Panc1 (cell line): ENCODE measurements around the gene RUNX1. TPM values are rescaled to one million over a fixed set of nuclear protein-coding genes. Genes with fewer than 3 reads are reported as not detected.

Source experiments
- ATAC-seq: fragments of 200-7000 bp; cut with Tn5 transposase; 2 replicates; pipeline ENCODE4 v1.9.1; 2020; ENCODE audit warnings: mild to moderate bottlenecking, moderate library complexity
- BruUV-seq: library from RNA; stranded (reverse); fragments of 400-500 nt; replicated peaks from 2 replicates; lab custom pipeline; 2021; lab: Mats Ljungman, UMichigan
- CTCF ChIA-PET: fragments of 300-600 bp; sonication (Branson Sonifier 250); formaldehyde crosslinking; loops from one replicate; lab custom pipeline; 2022; ENCODE audit warnings: antibody characterized with exemption; lab: Charles Lee
- POLR2A ChIA-PET: fragments of 300-600 bp; sonication (Branson Sonifier 250); formaldehyde crosslinking; loops from one replicate; lab custom pipeline; 2022; ENCODE audit warnings: antibody characterized with exemption; lab: Charles Lee
- DNase-seq: peaks from one replicate; pipeline ENCODE4 v3.0.0-alpha.2; 2010; ENCODE audit warnings: low read depth, low spot score
- H3K27ac ChIP-seq: 2 replicates; pipeline ENCODE4 v1.5.1; 2011; ENCODE audit warnings: mild to moderate bottlenecking, low read length, inconsistent platforms
- H3K27me3 ChIP-seq: fragments of 200-500 bp; sonication (Bioruptor generic); 2 replicates; pipeline ENCODE4 v1.6.0; 2014; ENCODE audit warnings: low read length, inconsistent platforms; ENCODE audit not compliant: control insufficient read depth, insufficient read depth
- H3K36me3 ChIP-seq: fragments of 200-500 bp; sonication (Bioruptor generic); 2 replicates; pipeline ENCODE4 v1.5.1; 2014; ENCODE audit warnings: inconsistent platforms, mild to moderate bottlenecking, low read length, moderate library complexity; ENCODE audit not compliant: control insufficient read depth, insufficient read depth
- H3K4me1 ChIP-seq: 2 replicates; pipeline ENCODE4 v1.5.1; 2011; ENCODE audit warnings: inconsistent platforms, mild to moderate bottlenecking, low read length, moderate library complexity; ENCODE audit not compliant: control insufficient read depth, insufficient read depth
- H3K4me3 ChIP-seq, 2 experiments: 2 replicates each; pipeline ENCODE4 v1.5.1; 2011 to 2012; ENCODE audit warnings: low read depth in 2 of 2, low read length in 2 of 2, mild to moderate bottlenecking in 2 of 2, inconsistent platforms in 1 of 2, moderate library complexity in 1 of 2
- H3K9me3 ChIP-seq: fragments of 200-500 bp; sonication (Bioruptor generic); 2 replicates; pipeline ENCODE4 v1.5.1; 2014; ENCODE audit warnings: low read depth, mild to moderate bottlenecking, inconsistent platforms, low read length, moderate library complexity; ENCODE audit not compliant: control insufficient read depth, insufficient read depth
- POLR2AphosphoS5 ChIP-seq: IDR thresholded peaks from 2 replicates; pipeline ENCODE4 v1.6.1; 2012; ENCODE audit warnings: mild to moderate bottlenecking, low read depth, low read length, moderate library complexity
- REST ChIP-seq, 2 experiments: IDR thresholded peaks; 2 replicates each; pipeline ENCODE4 v1.6.1; 2011 to 2012; ENCODE audit warnings: low read depth in 2 of 2, control low read depth in 1 of 2, low read length in 1 of 2, mild to moderate bottlenecking in 1 of 2, moderate library complexity in 1 of 2; ENCODE audit not compliant: insufficient read depth in 1 of 2
- SIN3A ChIP-seq: IDR thresholded peaks from 2 replicates; pipeline ENCODE4 v1.6.1; 2012; ENCODE audit warnings: low read depth, mild to moderate bottlenecking, low read length, moderate library complexity, borderline replicate concordance; ENCODE audit not compliant: insufficient read depth
- TCF7L2 ChIP-seq: IDR thresholded peaks from 2 replicates; pipeline ENCODE4 v1.6.1; 2011; ENCODE audit warnings: mild to moderate bottlenecking, low read depth, low read length, inconsistent platforms
- in situ Hi-C: cut with HindIII; loops from 2 replicates; pipeline ENCODE4 v1.10.0; 2016; ENCODE audit warnings: low sequenced_read_pairs, low pct_unique_long_range_greater_than_20kb
- intact Hi-C: fragments of 100-400 bp; cut with micrococcal nuclease; formaldehyde crosslinking; loops from one replicate; pipeline ENCODE4 v1.10.0; 2022; ENCODE audit not compliant: unreplicated experiment
- total RNA-seq: library from RNA; stranded (reverse); gene quantifications from one replicate; pipeline ENCODE4 v1.2.1, GENCODE V29; 2021; ENCODE audit not compliant: unreplicated experiment
- TF ChIP-seq, protein P1 (sequence below): fragments of 450-650 bp; IDR thresholded peaks from 2 replicates; pipeline ENCODE4 v1.5.1; 2017; ENCODE audit warnings: mild to moderate bottlenecking

The RUNX1 gene
- total RNA-seq, 1 experiment from 2014 or later = 22.4 TPM

GRCh38 chr21:34794686-34795085 is 254.4 kb downstream of the RUNX1 start:
- intact Hi-C loops = no loop called here
- ChIA-PET CTCF (no interaction called here), POLR2A (no interaction called here)

GRCh38 chr21:34793471-34793870 is 255.6 kb downstream of the RUNX1 start:
- no peak for DNase-seq
- Histone ChIP-seq H3K4me1 (no peaks in the 10 kb centered on the region), H3K4me3 (no peak overlapping the region), H3K27ac (no peak overlapping the region), H3K36me3 (no peaks in the 10 kb centered on the region; the same call in 1 of the 2 replicates), H3K9me3 (no peaks in the 10 kb centered on the region), H3K27me3 (no peaks in the 10 kb centered on the region)
- intact Hi-C loops = no loop called here
- ATAC-seq = no peak
- no TSS peak for BruUV-seq
- in situ Hi-C loops = no loop called here
- ChIA-PET POLR2A (no interaction called here), CTCF (no interaction called here)
- TF ChIP-seq, protein P1, sequence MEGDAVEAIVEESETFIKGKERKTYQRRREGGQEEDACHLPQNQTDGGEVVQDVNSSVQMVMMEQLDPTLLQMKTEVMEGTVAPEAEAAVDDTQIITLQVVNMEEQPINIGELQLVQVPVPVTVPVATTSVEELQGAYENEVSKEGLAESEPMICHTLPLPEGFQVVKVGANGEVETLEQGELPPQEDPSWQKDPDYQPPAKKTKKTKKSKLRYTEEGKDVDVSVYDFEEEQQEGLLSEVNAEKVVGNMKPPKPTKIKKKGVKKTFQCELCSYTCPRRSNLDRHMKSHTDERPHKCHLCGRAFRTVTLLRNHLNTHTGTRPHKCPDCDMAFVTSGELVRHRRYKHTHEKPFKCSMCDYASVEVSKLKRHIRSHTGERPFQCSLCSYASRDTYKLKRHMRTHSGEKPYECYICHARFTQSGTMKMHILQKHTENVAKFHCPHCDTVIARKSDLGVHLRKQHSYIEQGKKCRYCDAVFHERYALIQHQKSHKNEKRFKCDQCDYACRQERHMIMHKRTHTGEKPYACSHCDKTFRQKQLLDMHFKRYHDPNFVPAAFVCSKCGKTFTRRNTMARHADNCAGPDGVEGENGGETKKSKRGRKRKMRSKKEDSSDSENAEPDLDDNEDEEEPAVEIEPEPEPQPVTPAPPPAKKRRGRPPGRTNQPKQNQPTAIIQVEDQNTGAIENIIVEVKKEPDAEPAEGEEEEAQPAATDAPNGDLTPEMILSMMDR = no peak
- no peak for TF ChIP-seq REST (IDR thresholded peaks at IDR 0.05; ENCODE audit: insufficient read depth in 1 of 2, low read depth in 2 of 2, low read length in 1 of 2)
- no peak for TF ChIP-seq POLR2AphosphoS5

More at GRCh38 chr21:34794686-34795085, 254.4 kb downstream of the RUNX1 start:
- in situ Hi-C loops = no loop called here
- no peak for TF ChIP-seq SIN3A
- TF ChIP-seq POLR2AphosphoS5 = no peak
- TF ChIP-seq, protein P1 = no peak
- no peak for TF ChIP-seq TCF7L2
- no peak for TF ChIP-seq REST (IDR thresholded peaks at IDR 0.05; ENCODE audit: insufficient read depth in 1 of 2, low read depth in 2 of 2, low read length in 1 of 2)
- no TSS peak for BruUV-seq
- no peak overlapping the region for H3K4me3 ChIP-seq
- H3K27me3 ChIP-seq = no peaks in the 10 kb centered on the region
- no peaks in the 10 kb centered on the region; the same call in 1 of the 2 replicates for H3K36me3 ChIP-seq
- no peaks in the 10 kb centered on the region for H3K4me1 ChIP-seq
- no peak for DNase-seq
- ATAC-seq = no peak
- H3K9me3 ChIP-seq = no peaks in the 10 kb centered on the region
- H3K27ac ChIP-seq = no peak overlapping the region
